A673 (cell line): ENCODE data around the gene IGF1R. TPM values are rescaled to one million over a fixed set of nuclear protein-coding genes. Genes with fewer than 3 reads are reported as not detected.

Source experiments
- BruUV-seq: library from RNA; stranded (reverse); fragments of 400-500 nt; replicated peaks from 2 replicates; lab custom pipeline; 2021; lab: Mats Ljungman, UMichigan
- CTCF ChIA-PET: fragments of 300-600 bp; sonication (Branson Sonifier 250); formaldehyde crosslinking; loops from one replicate; lab custom pipeline; 2022; ENCODE audit warnings: antibody characterized with exemption; lab: Charles Lee
- POLR2A ChIA-PET: fragments of 300-600 bp; sonication (Branson Sonifier 250); formaldehyde crosslinking; loops from one replicate; lab custom pipeline; 2022; ENCODE audit warnings: antibody characterized with exemption; ENCODE audit not compliant: low non-redundant PET; lab: Charles Lee
- DNase-seq: peaks from one replicate; pipeline ENCODE4 v3.0.0-alpha.2; 2015; ENCODE audit warnings: low spot score
- H3K27ac ChIP-seq: fragments of 200-600 bp; sonication (generic); 2 replicates; pipeline ENCODE4 v1.5.1; 2016; ENCODE audit warnings: mixed run types, low read depth, mild to moderate bottlenecking, mixed read lengths, antibody characterized with exemption, low read length; ENCODE audit not compliant: poor library complexity, severe bottlenecking
- H3K27me3 ChIP-seq: fragments of 200-600 bp; sonication (generic); replicated peaks from 2 replicates; pipeline ENCODE4 v1.6.1; 2017; ENCODE audit warnings: mixed run types, low read depth, mild to moderate bottlenecking, mixed read lengths, antibody characterized with exemption, low read length; ENCODE audit not compliant: insufficient read depth, poor library complexity
- H3K36me3 ChIP-seq: fragments of 200-600 bp; sonication (generic); 2 replicates; pipeline ENCODE4 v1.6.1; 2016; ENCODE audit warnings: mixed run types, mild to moderate bottlenecking, mixed read lengths, antibody characterized with exemption, low read length; ENCODE audit not compliant: insufficient read depth, poor library complexity, severe bottlenecking
- H3K4me1 ChIP-seq: fragments of 200-600 bp; sonication (generic); 2 replicates; pipeline ENCODE4 v1.6.1; 2017; ENCODE audit warnings: mixed run types, mild to moderate bottlenecking, mixed read lengths, antibody characterized with exemption, low read length; ENCODE audit not compliant: insufficient read depth, poor library complexity, severe bottlenecking
- H3K4me3 ChIP-seq: fragments of 200-600 bp; sonication (generic); 2 replicates; pipeline ENCODE4 v1.5.1; 2016; ENCODE audit warnings: low read depth, mixed run types, mild to moderate bottlenecking, mixed read lengths, low read length; ENCODE audit not compliant: poor library complexity, severe bottlenecking
- H3K9me3 ChIP-seq: fragments of 200-600 bp; sonication (generic); 2 replicates; pipeline ENCODE4 v1.6.1; 2016; ENCODE audit warnings: mixed run types, low read depth, mild to moderate bottlenecking, mixed read lengths, antibody characterized with exemption, low read length; ENCODE audit not compliant: poor library complexity, severe bottlenecking
- CTCF ChIP-seq: fragments of 300-800, 200-600 bp; sonication (generic); conservative IDR thresholded peaks from 2 replicates; pipeline ENCODE4 v1.5.1; 2017; ENCODE audit warnings: low read depth, mild to moderate bottlenecking, antibody characterized with exemption, low read length, moderate library complexity, mixed read lengths
- EZH2 ChIP-seq: fragments of 200-600 bp; sonication (generic); IDR thresholded peaks from 2 replicates; pipeline ENCODE4 v1.6.1; 2017; ENCODE audit warnings: borderline replicate concordance, low read depth, mild to moderate bottlenecking, mixed read lengths, antibody characterized with exemption, low read length; ENCODE audit not compliant: poor library complexity, severe bottlenecking
- intact Hi-C: fragments of 100-400 bp; cut with micrococcal nuclease; formaldehyde crosslinking; loops from one replicate; pipeline ENCODE4 v1.10.0; 2022; ENCODE audit not compliant: unreplicated experiment
- microRNA-seq: library from miRNA; unstranded; fragments of <30 nt; microRNA quantifications from one replicate; pipeline ENCODE4 v1.2.0, GENCODE V29; 2021
- total RNA-seq: library from RNA; stranded (reverse); gene quantifications from 2 replicates; pipeline ENCODE4 v1.2.3, GENCODE V29; 2021

The IGF1R gene
- total RNA-seq, 1 experiment from 2014 or later = 34.9 TPM

- H3K27ac ChIP-seq = no peak overlapping the region
- intact Hi-C loops = no loop called here
- no peaks in the 10 kb centered on the region for H3K9me3 ChIP-seq
- TF ChIP-seq CTCF (no peak), EZH2 (no peak)
- BruUV-seq = no TSS peak
- POLR2A ChIA-PET = no interaction called here
- peaks cover 14% of the 10 kb centered on the region for H3K4me1 ChIP-seq
- CTCF ChIA-PET = no interaction called here
- no peaks in the 10 kb centered on the region for H3K36me3 ChIP-seq
- no peaks in the 10 kb centered on the region for H3K27me3 ChIP-seq
- no peak for DNase-seq
- no peak overlapping the region for H3K4me3 ChIP-seq
Observed at GRCh38 chr15:99010768-99011167, 362.4 kb downstream of the IGF1R start.

Small RNAs within 50 kb of the gene (microRNA-seq; reads per million reads assigned to microRNA genes)
- gene MIR4714 = 0.81 reads per million
